Activated naive CD4-positive, alpha-beta T cell treated with anti-CD3 and anti-CD28 coated beads, Interleukin-2, amount 10 ng/mL, durations not matched to agents 7 days and 5 days (primary cell): ENCODE measurements around the gene LRRC2.

Experiments
- CTCF ChIA-PET: fragments of 350-600 bp; sonication (Branson Sonifier 250); formaldehyde crosslinking; loops from one replicate; lab custom pipeline; 2021; ENCODE audit warnings: antibody characterized with exemption; lab: Charles Lee
- DNase-seq: peaks from one replicate; pipeline ENCODE4 v3.0.0-alpha.2; 2020
- H3K27ac Mint-ChIP-seq: one replicate; pipeline ENCODE4 v1.8.0; 2021; ENCODE audit warnings: mild to moderate bottlenecking, moderate library complexity, mixed read lengths
- H3K27me3 Mint-ChIP-seq: one replicate; pipeline ENCODE4 v1.8.0; 2021; ENCODE audit warnings: mild to moderate bottlenecking, mixed read lengths
- H3K36me3 Mint-ChIP-seq: one replicate; pipeline ENCODE4 v1.8.0; 2021; ENCODE audit warnings: mixed read lengths
- H3K4me1 Mint-ChIP-seq: one replicate; pipeline ENCODE4 v1.8.0; 2021; ENCODE audit warnings: mixed read lengths
- H3K4me3 Mint-ChIP-seq: one replicate; pipeline ENCODE4 v1.8.0; 2021; ENCODE audit warnings: mild to moderate bottlenecking, moderate library complexity, mixed read lengths
- H3K9me3 Mint-ChIP-seq: one replicate; pipeline ENCODE4 v1.8.0; 2021; ENCODE audit warnings: mixed read lengths

The LRRC2 gene

DNA sequence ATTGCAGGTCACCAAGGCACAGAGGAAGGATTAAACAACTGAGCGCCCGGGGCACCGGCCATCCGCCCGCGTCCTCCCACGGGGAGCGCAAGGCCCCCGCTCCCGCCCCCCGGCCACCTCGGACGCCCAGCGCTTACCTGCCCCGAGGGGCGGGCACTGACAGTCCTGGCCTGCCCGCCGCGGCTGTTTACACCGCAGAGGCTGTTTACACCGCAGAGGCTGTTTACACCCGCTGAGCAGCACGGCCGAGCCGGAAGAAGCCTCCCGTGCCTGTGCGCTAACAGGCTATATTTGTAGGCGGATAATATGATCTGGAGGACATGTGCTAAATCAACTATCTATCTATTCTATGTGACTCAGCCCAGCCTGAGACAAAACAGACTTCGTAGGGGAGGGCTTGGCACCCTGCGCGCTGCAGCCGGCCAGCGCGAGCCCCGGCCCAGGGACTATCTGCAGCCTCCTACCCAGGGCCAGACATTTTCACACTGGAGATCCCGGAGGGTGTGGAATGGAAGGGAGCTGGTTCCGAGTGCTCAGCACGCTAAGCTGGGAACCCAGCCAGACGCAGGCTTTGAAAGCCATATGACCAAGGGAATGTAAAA lies at the start of gene LRRC2:
Gene LRRC2, minus strand, starts transcription at position 263 of the 602 bp plus-strand sequence. CDS start 14,711 bp downstream, outside the sequence.
- Mint-ChIP-seq H3K4me3 (peak within 1 kb of the TSS; percentile 72), H3K4me1 (peaks cover 21% of the 10 kb centered on the region), H3K27ac (peak within 1 kb of the TSS; percentile 16), H3K27me3 (peaks cover 47% of the 10 kb centered on the region), H3K36me3 (peaks cover 5% of the 10 kb centered on the region), H3K9me3 (peaks cover 6% of the 10 kb centered on the region)
- CTCF ChIA-PET, result interaction anchor here (2.4 kb wide), 1 partner anchor 77 kb away, joined by 20 read pairs; no protein-coding TSS in a partner anchor
- DNase-seq, result peak; percentile 67

GRCh38 chr3:46615050-46615775 lies 49.1 kb upstream of the LRRC2 start:
- H3K4me1 Mint-ChIP-seq, result no peaks in the 10 kb centered on the region
- no peak overlapping the region for H3K4me3 Mint-ChIP-seq
- no peaks in the 10 kb centered on the region for H3K9me3 Mint-ChIP-seq
- no peaks in the 10 kb centered on the region for H3K36me3 Mint-ChIP-seq
- no peak for DNase-seq
- CTCF ChIA-PET, result interaction anchor here (1.4 to 1.9 kb wide), 2 partner anchors 15 to 126 kb away, joined by 3 to 6 read pairs; no protein-coding TSS in a partner anchor
- H3K27ac Mint-ChIP-seq, result no peak overlapping the region
- H3K27me3 Mint-ChIP-seq, result peaks cover 57% of the 10 kb centered on the region

DNA sequence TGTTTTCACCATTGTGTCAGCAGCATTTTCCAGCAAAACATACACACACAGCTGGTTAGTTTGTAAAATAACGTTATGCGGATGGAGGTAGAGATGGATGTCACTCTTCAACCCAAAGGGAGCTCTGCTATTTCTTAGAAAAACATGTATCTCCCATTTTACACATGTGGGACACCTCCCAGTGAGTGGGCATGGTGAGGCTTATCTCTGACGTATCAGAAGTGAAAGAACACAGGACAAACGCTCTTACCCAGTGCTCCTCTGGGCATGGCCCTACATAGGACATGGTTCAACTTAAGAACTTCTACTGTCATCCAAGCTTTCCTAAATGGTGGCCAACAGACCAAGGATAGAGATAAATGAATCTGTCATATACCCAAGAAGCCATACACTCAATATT lies 48.3 kb upstream of the LRRC2 start:
- Mint-ChIP-seq H3K27ac (no peak overlapping the region), H3K4me3 (no peak overlapping the region), H3K9me3 (no peaks in the 10 kb centered on the region), H3K4me1 (no peaks in the 10 kb centered on the region), H3K27me3 (peaks cover 56% of the 10 kb centered on the region), H3K36me3 (no peaks in the 10 kb centered on the region)
- CTCF ChIA-PET, result interaction anchor here (1.4 kb wide), 1 partner anchor 15 kb away, joined by 3 read pairs; no protein-coding TSS in a partner anchor
- no peak for DNase-seq

GRCh38 chr3:46613313-46614005 lies 47.4 kb upstream of the LRRC2 start:
- Mint-ChIP-seq H3K9me3 (no peaks in the 10 kb centered on the region), H3K27me3 (peaks cover 57% of the 10 kb centered on the region), H3K4me3 (no peak overlapping the region), H3K36me3 (no peaks in the 10 kb centered on the region), H3K27ac (no peak overlapping the region), H3K4me1 (no peaks in the 10 kb centered on the region)
- DNase-seq, result no peak
- CTCF ChIA-PET, result no interaction called here

- H3K36me3 Mint-ChIP-seq, result no peaks in the 10 kb centered on the region
- no peak within 1 kb of the TSS for H3K27ac Mint-ChIP-seq
- CTCF ChIA-PET, result no interaction called here
- H3K4me1 Mint-ChIP-seq, result no peaks in the 10 kb centered on the region
- no peak for DNase-seq
- H3K4me3 Mint-ChIP-seq, result no peak within 1 kb of the TSS
- no peaks in the 10 kb centered on the region for H3K9me3 Mint-ChIP-seq
- H3K27me3 Mint-ChIP-seq, result peaks cover 50% of the 10 kb centered on the region
Measured at GRCh38 chr3:46612324-46612723, 46.2 kb upstream of the LRRC2 start, which contains the start of gene FAM240A. Gene FAM240A (plus strand): TSS chr3:46612525. CDS start chr3:46612684, 159 bp downstream.

- Mint-ChIP-seq H3K27ac (no peak overlapping the region), H3K9me3 (no peaks in the 10 kb centered on the region), H3K4me3 (no peak overlapping the region), H3K36me3 (no peaks in the 10 kb centered on the region), H3K27me3 (peaks cover 40% of the 10 kb centered on the region), H3K4me1 (no peaks in the 10 kb centered on the region)
- DNase-seq, result no peak
- CTCF ChIA-PET, result no interaction called here
Measured at GRCh38 chr3:46609944-46610722, 44.0 kb upstream of the LRRC2 start.

DNA sequence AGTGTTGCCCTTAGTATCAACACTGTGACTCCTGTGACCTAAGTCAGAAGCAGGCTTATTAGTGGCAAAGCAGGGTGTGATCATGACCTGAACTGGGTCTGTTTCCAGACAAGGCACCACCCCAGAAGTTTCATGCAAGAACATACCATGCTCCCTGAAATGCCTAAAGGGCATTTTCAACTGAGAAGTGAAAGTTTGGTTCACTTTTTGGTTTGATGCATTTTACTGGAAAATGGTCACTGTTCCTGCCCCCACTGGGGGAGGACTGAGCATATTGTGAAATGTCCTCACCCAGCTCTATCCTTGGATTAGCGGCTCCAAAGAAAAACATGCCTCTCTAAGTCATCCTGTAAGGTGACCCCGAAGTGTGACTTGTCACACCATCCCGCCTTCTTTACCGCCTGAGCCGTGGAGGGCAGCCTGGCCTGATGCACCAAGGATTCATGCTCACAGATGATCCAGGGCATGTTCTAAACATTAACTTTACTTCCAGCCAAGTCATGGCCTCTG lies 43.2 kb upstream of the LRRC2 start:
- H3K36me3 Mint-ChIP-seq, result no peaks in the 10 kb centered on the region

GRCh38 chr3:46607603-46608028 lies 41.5 kb upstream of the LRRC2 start:
- no peak overlapping the region for H3K27ac Mint-ChIP-seq
- CTCF ChIA-PET, result no interaction called here

More for the DNA sequence above, 43.2 kb upstream of the LRRC2 start:
- Mint-ChIP-seq H3K4me1 (no peaks in the 10 kb centered on the region), H3K9me3 (no peaks in the 10 kb centered on the region), H3K27me3 (peaks cover 36% of the 10 kb centered on the region), H3K27ac (no peak overlapping the region), H3K4me3 (no peak overlapping the region)
- DNase-seq, result no peak
- CTCF ChIA-PET, result no interaction called here

GRCh38 chr3:46604127-46604526 lies 38.0 kb upstream of the LRRC2 start:
- CTCF ChIA-PET, result interaction anchor here (1.6 kb wide), 1 partner anchor 115 kb away, joined by 5 read pairs; no protein-coding TSS in a partner anchor
- Mint-ChIP-seq H3K4me1 (no peaks in the 10 kb centered on the region), H3K36me3 (no peaks in the 10 kb centered on the region), H3K27ac (no peak overlapping the region), H3K27me3 (peaks cover 20% of the 10 kb centered on the region), H3K9me3 (no peaks in the 10 kb centered on the region), H3K4me3 (no peak overlapping the region)
- DNase-seq, result no peak

More at GRCh38 chr3:46607603-46608028, 41.5 kb upstream of the LRRC2 start:
- no peak for DNase-seq
- no peaks in the 10 kb centered on the region for H3K4me1 Mint-ChIP-seq
- H3K36me3 Mint-ChIP-seq, result no peaks in the 10 kb centered on the region
- H3K9me3 Mint-ChIP-seq, result no peaks in the 10 kb centered on the region
- peaks cover 30% of the 10 kb centered on the region for H3K27me3 Mint-ChIP-seq
- no peak overlapping the region for H3K4me3 Mint-ChIP-seq

DNA sequence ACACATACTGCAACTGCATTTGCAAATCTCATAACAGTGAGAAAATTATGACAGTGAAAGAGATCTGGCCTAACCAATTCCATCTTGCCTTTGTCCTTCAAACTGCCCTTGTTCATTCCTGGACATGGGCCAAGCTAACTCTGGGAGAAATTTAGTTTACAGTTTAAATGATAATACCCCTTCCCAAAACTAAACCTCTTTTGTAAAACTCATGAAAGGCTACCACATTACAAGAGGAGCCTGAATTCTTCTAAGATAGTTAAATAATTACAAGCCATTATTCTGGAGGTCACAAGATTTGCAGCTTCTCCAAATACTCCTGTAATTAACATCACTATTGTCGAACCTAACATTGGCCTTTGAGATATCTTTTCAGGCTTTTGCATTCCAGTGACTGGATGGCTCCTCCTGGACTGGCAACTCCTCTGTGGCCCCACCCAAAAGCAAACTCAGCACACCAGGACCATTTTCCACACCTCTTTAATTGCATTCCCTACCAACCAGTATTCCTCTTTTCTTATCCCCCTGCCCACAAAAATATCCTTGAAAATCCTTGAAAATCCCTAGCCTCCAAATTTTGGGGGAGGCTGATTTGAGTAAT lies 37.4 kb upstream of the LRRC2 start:
- Mint-ChIP-seq H3K36me3 (no peaks in the 10 kb centered on the region), H3K4me3 (no peak overlapping the region), H3K27ac (no peak overlapping the region), H3K27me3 (peaks cover 23% of the 10 kb centered on the region), H3K4me1 (no peaks in the 10 kb centered on the region), H3K9me3 (no peaks in the 10 kb centered on the region)
- DNase-seq, result no peak
- CTCF ChIA-PET, result interaction anchor here (0.7 to 1.6 kb wide), 2 partner anchors 26 to 115 kb away, joined by 3 to 5 read pairs; no protein-coding TSS in a partner anchor

DNA sequence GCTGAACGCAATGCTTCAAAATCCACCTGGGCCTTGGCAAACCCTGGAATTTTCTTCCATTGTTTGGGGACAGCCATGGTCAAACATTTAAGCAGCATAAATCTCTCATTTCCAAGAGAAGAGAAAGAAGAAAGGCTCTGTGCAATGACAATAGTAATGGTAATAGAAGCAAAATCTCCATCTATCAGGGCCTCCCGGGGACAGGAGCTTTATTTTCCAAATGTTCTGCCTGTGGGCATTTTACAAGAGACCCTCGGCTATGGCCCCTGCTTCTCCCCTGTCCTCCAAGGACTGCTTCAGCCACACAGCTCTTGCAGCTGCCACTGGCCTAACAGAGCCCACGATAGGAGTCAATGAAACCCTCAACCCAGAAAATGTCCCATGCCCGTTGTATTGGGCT lies 33.5 kb upstream of the LRRC2 start:
- no peaks in the 10 kb centered on the region for H3K4me1 Mint-ChIP-seq
- CTCF ChIA-PET, result interaction anchor here (0.6 to 1.9 kb wide), 3 partner anchors 15 to 41 kb away, joined by 3 to 6 read pairs (median 4); no protein-coding TSS in a partner anchor
- DNase-seq, result no peak
- no peak overlapping the region for H3K27ac Mint-ChIP-seq
- H3K4me3 Mint-ChIP-seq, result no peak overlapping the region
- H3K9me3 Mint-ChIP-seq, result no peaks in the 10 kb centered on the region
- no peaks in the 10 kb centered on the region for H3K36me3 Mint-ChIP-seq
- peaks cover 38% of the 10 kb centered on the region for H3K27me3 Mint-ChIP-seq

DNA sequence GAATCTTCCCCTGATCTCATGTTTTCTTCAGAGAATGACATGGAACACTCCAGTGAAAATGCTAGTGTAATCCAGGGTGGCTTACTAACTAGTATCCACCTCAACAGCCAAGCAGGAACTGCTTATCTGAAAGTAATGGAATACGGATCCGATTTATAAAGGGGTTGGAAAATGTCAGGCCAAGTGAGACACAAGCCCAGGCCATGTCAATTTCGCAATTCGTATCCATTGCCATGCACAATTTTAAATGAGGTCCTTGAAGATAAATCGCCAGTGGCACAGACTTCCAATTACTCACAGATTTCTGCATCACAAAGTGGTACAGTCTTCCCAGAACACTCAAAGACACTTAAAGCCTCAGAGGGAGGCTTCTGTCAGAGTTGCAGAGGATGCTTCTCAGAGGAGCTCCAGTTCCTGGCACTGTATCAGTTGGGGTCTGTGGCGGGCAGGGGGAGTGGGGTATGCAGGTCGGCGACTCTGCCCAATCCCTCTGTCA lies 29.8 kb upstream of the LRRC2 start:
- no peaks in the 10 kb centered on the region for H3K9me3 Mint-ChIP-seq

DNA sequence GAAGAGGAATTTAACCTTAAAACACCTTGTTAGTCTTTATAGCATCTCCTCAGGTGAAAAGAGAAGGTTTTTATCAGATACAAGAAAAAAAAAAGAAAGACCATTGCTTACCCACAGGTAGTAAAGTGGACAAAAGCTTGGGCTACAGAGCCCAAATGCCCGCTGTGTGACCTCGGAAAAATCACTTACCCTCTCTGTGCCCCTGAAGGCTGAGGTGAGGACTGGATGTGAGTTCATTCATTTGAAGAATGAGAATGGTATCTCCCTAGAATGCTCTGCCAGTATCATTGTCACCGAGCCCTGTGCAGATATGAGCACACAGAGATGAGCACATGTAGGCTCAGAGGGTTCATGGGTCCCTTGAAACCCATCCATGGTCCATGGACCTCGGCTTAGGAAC lies 28.6 kb upstream of the LRRC2 start:
- H3K27ac Mint-ChIP-seq, result no peak overlapping the region
- H3K4me3 Mint-ChIP-seq, result no peak overlapping the region
- no peaks in the 10 kb centered on the region for H3K36me3 Mint-ChIP-seq
- H3K9me3 Mint-ChIP-seq, result no peaks in the 10 kb centered on the region
- no peak for DNase-seq
- CTCF ChIA-PET, result no interaction called here
- peaks cover 2% of the 10 kb centered on the region for H3K4me1 Mint-ChIP-seq
- H3K27me3 Mint-ChIP-seq, result peaks cover 53% of the 10 kb centered on the region

More for the DNA sequence above, 29.8 kb upstream of the LRRC2 start:
- Mint-ChIP-seq H3K27me3 (peaks cover 58% of the 10 kb centered on the region), H3K27ac (no peak overlapping the region), H3K4me1 (no peaks in the 10 kb centered on the region), H3K36me3 (no peaks in the 10 kb centered on the region), H3K4me3 (no peak overlapping the region)
- CTCF ChIA-PET, result no interaction called here
- no peak for DNase-seq
